ENCODE results near the gene MLH3.
"Not testable (repeated sequence)": the region's sequence is repeated elsewhere in the genome, so short reads cannot be mapped to it uniquely, and the experiment has no call there.

MLH3 gene

DNA sequence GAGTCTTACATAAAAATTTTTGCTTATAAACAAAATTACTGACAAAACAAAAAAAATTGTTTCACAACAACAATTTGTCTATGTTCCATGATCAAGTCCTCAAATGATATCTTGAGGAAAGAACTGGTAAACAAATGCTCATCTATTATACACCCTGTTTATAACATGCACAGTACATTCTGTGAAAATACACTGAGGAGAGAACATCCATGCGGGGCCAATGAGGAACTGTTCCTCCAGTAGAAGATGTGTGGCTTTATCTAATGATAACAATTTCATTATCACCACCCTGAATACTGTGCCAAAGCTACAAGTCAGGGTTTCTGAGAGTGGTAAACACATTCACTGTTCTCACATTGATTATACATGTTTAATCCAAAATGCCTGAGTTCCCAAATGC lies 10.8 kb downstream of the MLH3 start:
- in situ Hi-C loops (cut with HindIII; ENCODE audit: low sequenced_read_pairs) = no loop called here

DNA sequence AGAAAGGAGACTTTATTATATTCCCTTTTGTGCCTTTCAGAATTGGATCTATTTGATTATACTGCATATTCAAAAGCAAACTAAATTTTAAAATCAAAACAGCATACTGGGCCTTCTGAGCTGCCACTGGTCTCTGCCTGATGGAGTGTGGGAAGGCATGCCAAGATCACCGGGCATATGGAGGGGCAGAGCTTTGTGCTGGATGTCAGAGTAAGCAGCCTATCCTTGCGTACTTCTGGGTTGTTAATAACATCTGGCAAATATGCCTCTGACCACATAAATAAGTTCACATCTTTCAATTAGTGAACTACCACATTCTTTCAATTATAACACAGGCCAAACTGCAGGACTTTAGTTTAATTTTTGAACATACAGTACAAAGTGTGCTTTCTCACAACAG lies 18.3 kb downstream of the MLH3 start:
- in situ Hi-C loops (cut with HindIII; ENCODE audit: low sequenced_read_pairs) = no loop called here

DNA sequence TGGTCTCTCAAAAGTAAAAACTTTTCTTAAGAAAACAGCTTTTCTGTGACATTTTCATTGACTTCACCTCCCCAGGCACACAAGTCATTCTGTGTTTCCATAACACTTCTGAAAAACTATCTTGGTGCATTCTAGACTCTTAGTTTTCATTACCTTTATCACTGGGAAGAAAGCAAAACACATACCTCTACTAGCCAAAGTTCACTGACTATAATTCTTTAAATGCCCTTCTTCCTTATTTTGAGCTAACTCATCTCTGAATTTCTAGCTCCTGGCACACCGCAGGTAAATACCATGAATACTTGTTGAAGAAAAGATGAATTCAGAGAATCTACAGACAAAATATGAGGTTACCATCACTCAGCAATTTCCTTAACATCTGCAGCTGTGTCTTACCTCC lies 21.1 kb downstream of the MLH3 start:
- in situ Hi-C loops (cut with HindIII; ENCODE audit: low sequenced_read_pairs) = no loop called here

DNA sequence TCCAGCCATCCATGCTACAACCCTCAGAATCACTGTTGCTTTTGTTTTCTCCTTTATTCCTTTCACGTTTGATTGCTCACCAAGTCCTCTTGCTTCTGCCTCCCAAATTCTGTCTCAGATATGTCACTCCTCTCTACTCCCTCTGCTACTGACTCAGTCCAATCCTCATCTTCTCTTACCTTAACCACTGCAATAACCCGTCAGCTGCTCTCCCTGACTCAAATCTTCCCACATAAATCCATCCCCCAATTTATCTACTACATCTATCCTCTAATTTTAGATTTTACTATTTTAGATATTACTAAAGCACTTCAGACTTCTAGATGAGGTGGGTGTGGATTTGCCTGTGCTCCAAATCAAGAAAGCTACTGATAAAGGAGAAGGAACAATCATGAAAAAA lies 25.4 kb downstream of the MLH3 start:
- in situ Hi-C loops (cut with HindIII; ENCODE audit: low sequenced_read_pairs) = no loop called here

DNA sequence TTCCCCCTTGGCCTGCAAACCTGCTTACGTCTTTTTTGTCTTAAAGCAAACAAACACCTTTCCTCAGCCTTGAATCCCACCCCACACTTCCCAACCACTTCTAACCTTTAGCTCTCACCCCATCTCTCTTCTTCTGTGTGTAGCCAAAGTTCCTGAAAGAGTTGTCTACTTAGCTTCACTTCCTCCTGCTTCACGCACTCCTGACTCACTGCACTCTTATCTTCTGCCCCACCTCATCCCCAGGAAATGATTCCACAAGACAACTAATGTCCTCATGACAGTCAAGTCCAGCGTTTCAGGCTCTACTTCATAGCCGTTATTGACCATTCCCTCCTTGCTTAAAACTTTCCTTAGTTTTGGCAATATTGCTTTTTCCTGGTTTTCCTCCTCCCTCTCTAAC lies 26.2 kb downstream of the MLH3 start:
- in situ Hi-C loops (cut with HindIII; ENCODE audit: low sequenced_read_pairs) = no loop called here

DNA sequence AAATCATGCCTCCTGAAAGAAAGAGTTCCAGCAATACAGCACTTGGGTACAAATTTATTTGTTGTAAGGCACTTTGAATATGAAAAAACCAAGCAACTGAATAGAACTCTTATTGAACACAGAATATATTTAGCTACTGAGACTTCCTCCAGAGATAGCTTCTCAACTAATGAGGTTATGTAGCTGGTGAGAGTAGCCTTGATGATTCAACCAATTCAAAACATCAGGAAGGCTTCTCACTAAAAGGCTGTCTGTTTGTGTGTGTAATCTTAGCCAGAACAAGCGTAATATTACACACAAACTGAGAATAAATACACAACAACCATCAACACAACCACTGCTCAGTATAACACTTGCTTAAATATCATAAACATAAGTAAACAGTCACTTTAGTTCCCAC lies 28.2 kb downstream of the MLH3 start:
- in situ Hi-C loops (cut with HindIII; ENCODE audit: low sequenced_read_pairs) = no loop called here

DNA sequence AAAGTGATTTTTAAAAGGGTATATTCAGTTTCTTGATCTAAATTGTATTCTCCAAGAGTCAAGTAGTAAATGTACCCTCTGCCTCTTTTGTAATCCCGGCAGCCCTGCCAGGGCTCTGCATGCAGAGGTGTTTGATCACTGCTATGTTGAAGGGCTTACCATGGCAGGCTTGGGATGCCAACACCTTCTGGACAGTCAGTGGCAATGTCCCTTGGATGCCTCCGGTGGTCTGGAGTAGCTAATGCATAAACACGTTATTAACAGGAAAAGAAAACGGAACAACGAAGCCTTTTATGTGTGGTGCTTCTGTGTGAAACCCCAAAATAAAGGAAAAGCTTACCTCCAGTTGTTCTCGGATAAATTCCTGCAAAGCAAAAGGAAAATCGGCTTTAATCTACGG lies 28.6 kb downstream of the MLH3 start:
- in situ Hi-C loops (cut with HindIII; ENCODE audit: low sequenced_read_pairs) = no loop called here

DNA sequence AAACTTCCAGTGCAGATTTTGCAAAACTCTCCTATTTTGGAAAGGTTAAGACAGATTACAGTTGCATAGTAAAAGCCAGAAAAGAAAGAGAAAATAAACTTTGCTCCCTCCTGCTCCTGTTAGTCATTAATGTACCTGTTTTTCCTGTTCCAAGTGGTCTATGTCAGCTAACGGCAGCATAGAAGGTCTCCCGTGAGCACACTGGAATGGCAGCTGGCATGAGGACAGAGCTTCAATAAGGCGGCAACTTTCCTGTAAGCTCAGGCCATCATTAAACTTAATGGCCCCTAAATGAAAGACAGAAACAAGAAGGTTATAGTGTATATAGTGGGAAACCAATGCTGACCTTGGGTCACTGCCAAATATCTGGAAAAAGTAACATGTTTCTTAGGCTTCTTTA lies 32.6 kb downstream of the MLH3 start:
- in situ Hi-C loops (cut with HindIII; ENCODE audit: low sequenced_read_pairs) = loop anchor here (5.0 kb wide), 1 partner anchor 36 kb away; no protein-coding TSS in a partner anchor

DNA sequence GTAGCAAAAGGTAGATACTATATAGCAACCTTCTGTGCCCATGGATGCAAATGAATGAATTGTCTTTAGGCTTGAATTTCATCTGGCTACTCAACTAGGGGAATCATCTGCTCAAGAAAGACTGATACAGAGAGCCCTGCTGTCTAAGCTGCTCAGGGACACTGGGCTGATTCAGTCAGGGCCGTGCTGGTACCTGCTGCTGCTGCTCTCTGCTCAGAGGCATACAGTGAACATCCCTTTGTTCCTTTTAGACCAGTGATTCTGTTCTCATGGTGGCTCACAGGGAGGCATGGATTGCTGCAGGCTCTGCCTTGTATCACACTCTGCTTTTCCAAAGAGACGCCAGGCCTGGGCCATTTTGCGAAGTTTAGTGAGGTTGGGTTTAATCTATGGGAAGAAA lies 34.5 kb downstream of the MLH3 start:
- in situ Hi-C loops (cut with HindIII; ENCODE audit: low sequenced_read_pairs) = loop anchor here (5.0 kb wide), 1 partner anchor 35 kb away; no protein-coding TSS in a partner anchor

DNA sequence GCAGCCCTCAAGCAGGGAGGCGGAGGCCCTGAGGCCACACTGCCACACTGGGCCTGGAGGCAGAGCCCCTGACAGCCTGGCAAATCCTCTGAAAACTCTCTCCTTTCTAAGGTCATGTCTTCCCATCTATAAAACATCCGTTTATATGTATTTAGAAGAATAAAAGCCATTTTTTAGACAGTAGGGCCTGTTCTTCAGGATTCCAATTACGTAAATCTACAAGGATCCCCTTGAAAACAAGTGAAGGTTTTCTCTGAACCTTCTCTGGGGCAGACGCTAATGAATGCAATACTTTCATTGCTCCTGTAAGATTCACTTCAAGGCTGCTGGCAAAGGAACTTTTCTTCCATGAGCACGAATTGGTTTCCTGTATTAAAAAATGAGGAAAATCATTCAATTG lies 35.8 kb downstream of the MLH3 start:
- in situ Hi-C loops (cut with HindIII; ENCODE audit: low sequenced_read_pairs) = loop anchor here (5.0 kb wide), 1 partner anchor 33 kb away; no protein-coding TSS in a partner anchor

DNA sequence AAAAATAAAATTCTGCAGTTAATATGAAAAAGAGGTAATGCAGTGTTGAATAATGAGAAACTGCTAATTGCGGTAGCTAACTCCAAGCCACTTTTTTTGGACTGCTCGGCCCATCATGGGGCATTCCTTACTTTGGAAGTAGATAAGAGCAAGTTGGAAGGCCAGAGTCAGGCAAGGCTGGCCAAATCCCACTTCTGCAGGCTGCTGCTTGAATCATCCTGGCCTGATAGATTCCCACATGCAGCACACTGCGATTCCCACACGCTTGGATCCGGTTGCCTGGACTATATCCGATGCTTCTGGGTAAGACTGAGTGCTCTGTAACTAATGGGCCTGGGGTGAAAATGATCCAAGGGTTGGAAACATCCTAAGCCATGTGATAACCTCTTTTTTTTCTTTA lies 38.0 kb downstream of the MLH3 start:
- in situ Hi-C loops (cut with HindIII; ENCODE audit: low sequenced_read_pairs) = no loop called here

DNA sequence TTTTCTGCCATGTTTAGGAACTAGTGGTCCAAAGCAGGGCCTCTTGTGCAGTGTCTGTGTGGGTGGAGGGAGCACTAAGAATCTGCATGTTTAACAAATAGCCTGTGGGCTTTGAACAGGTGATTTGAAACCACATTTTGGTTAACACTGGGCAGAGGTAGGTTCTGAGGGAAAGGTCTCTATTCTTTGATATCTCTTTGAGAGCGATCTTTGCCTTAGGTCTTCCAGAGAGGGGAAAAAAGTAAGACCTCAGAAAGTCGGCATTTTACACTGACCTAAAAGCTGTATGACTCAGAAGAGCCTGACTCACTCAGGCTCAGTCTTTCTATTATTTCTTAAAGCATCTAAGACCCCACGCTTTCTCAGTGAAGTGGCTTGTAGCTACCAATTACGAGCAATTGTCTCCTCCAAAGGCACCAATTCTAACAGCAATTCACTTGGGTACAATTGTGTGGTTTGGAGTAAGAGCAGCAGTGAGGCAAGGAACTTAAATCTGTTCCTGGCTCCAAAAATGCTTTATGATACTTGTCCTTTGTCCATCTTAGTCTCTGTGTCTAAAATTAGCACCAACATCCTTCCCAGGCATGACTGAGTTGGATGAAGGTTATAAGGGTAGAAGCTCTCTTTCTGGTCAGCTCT lies 39.8 kb downstream of the MLH3 start:
- in situ Hi-C loops (cut with HindIII; ENCODE audit: low sequenced_read_pairs) = no loop called here

DNA sequence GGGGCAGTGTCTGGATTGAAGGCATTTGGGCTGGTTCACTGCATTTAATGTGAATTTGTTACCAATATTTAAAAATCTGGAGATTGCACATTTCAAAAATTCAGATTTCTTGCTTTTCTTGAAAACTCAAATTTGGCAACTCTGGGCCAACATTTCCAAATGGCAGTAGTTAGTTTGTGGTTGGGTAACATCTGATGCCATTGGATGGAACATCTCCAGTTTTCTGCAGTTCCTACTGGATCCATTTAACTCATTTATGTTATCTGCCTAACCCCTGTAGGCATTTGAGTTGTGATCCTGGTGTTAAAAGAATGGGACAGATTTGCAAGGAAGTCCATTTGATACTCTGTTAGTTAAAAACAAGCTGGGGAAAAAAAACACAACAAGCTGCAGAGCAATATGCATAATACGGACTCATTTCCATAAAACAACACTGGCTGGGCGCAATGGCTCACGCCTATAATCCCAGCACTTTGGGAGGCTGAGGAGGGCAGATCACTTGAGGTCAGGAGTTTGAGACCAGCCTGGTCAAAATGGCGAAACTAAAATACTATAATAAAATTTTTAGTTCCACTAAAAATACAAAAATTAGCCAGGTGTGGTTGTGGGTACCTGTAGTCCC lies 40.7 kb downstream of the MLH3 start:
- in situ Hi-C loops (cut with HindIII; ENCODE audit: low sequenced_read_pairs) = no loop called here

DNA sequence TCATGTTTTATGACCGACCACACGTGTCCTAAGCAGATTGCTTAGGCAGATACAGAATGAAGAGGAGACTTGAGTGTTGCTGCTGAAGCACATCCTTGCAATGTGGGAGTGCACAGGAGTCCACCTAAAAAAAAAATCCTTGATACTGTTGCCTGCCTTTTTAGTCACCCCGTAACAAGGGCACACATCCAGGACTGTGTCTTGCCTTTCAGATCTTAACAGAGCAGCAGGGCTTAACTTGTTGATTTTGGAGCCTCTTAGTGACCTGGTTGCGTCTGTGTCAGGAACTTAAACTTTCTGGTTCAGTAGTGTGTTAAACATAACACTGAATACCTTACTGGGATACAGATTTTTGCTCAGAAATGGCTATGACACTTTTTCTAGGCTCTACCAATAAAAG lies 42.1 kb downstream of the MLH3 start:
- in situ Hi-C loops (cut with HindIII; ENCODE audit: low sequenced_read_pairs) = no loop called here

DNA sequence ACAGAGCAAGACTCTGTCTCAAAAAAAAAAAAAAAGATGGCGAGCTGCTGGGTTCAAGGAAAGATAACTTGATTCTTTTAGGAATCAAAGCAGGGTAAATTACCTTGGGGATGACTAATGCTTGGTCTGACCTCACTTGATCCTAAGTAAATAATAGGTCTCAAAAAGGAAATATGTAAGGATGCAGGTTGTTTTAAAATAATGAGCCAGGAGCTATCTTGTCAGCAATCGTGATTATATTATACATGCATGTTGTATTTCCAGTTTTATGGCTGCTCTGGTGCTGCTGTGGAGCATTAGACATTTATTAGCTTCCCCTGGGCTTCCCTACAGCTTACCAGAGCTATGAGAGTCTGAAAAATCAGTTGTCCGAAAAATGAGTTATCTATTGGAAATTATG lies 45.9 kb downstream of the MLH3 start:
- in situ Hi-C loops (cut with HindIII; ENCODE audit: low sequenced_read_pairs) = no loop called here

DNA sequence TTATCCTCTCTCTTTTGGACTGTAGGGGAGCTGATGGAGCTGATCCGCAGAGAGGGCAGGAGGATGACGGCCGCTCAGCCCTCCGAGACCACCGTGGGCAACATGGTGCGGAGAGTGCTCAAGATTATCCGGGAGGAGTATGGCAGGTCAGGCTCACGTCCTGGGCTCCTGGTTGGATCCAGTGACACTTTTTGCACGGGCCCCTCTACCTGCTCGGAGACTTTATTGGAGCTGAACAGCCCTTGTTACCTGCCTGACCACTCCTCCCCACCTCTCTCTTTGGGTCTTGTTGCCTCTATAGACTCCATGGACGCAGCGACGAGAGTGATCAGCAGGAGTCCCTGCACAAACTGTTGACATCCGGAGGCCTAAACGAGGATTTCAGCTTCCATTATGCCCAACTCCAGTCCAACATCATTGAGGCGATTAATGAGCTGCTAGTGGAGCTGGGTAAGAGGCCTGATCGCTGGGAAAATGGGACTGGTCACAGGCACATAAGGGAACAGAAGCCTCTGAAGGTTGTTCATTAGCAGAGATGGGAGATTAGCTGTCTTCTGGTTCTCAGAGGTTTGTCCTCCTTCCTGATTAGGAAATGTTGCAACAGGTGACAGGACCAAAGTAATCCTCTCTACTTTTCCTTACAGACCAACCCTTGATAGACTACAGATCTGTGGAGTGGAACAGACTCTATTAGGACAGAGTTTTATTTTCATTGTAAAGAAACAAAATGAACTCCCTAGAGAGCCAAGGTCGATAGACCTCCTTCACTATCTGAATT lies 47.8 kb downstream of the MLH3 start:
- in situ Hi-C loops (cut with HindIII; ENCODE audit: low sequenced_read_pairs) = no loop called here

DNA sequence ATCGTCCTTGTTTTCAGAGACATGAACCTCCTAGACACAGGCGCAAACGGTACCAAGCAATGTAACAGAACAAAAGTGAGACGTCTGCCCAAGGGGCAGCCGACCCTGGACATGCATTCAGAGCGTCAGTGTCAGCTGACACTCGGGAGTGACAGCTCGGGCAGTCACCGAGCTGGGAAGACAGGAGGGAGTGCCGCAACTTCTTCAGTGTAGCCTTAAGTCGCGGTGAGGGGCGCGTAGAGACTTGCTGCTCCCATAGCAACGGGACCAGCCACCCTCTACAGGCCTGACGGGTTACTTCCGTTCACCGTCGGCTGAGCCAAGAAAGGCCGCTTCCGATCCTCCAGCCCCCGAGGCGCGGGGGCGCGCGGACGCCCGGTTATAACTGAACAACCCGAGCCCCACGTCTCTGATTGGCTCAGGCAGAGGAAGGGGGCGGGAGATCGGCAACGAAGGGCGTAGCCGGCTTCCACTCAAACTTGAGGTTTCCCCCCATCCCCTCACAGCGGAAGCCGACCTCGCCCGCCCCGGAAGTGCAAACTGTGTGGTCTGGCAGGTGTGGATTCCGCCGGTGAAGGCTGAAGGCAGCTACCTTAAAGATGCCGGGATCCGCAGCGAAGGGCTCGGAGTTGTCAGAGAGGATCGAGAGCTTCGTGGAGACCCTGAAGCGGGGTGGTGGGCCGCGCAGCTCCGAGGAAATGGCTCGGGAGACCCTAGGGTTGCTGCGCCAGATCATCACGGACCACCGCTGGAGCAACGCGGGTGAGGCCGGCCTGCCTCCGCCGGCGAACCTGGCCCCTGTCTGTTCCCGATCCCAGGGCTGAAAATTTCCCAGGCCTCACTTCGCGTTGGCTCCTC lies 48.6 kb downstream of the MLH3 start, which contains the start of gene EIF2B2:
Gene EIF2B2, plus strand, starts transcription at position 530 of the 858 bp plus-strand sequence. Its CDS starts 70 bp downstream, at position 600.
- in situ Hi-C loops (cut with HindIII; ENCODE audit: low sequenced_read_pairs) = no loop called here

DNA sequence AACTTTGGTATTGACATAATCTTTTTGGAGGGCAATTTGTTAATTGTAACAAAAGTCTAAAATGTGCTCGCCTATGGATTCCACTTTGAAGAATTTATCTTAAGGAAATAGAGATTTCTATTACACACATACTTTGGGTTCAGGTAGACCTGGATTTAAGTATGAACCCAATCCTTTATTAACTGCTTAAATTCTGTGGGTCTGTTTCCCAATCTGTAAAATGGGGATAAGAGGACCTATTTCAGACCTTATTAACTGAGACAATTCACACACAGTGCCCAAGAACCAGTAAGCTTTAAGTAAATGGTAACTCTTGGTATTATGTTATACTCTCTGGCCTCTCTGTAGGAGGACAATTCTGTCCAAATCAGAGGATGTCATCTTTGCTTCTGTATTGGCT lies 49.4 kb downstream of the MLH3 start:
- in situ Hi-C loops (cut with HindIII; ENCODE audit: low sequenced_read_pairs) = no loop called here

DNA sequence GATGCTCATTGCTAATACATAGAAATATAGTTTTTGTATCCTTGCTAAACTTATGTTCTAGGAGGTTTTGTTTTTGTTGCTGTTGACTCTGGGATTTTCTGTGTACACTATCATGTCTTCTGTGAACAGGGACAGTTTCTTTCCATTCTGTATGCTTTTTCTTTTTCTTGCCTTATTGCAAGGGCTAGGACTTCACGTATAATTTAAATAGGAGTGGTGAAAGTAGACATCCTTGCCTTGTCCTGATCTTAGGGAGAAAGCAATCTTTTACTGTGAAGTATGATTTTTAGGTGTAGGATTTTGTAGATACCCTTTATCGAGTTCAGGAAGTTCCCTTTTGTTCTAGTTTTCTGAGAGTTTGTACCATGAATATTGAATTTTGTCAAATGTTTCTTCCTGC lies 50.0 kb downstream of the MLH3 start:
- in situ Hi-C loops (cut with HindIII; ENCODE audit: low sequenced_read_pairs) = no loop called here

DNA sequence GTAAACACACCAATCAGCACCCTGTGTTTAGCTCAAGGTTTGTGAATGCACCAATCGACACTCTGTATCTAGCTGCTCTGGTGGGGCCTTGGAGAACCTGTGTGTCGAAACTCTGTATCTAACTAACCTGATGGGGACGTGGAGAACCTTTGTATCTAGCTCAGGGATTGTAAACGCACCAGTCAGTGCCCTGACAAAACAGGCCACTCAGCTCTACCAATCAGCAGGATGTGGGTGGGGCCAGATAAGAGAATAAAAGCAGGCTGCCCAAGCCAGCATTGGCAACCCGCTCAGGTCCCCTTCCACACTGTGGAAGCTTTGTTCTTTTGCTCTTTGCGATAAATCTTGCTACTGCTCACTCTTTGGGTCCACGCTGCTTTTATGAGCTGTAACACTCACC lies 55.5 kb downstream of the MLH3 start:
- in situ Hi-C loops (cut with HindIII; ENCODE audit: low sequenced_read_pairs) = not testable (repeated sequence)

DNA sequence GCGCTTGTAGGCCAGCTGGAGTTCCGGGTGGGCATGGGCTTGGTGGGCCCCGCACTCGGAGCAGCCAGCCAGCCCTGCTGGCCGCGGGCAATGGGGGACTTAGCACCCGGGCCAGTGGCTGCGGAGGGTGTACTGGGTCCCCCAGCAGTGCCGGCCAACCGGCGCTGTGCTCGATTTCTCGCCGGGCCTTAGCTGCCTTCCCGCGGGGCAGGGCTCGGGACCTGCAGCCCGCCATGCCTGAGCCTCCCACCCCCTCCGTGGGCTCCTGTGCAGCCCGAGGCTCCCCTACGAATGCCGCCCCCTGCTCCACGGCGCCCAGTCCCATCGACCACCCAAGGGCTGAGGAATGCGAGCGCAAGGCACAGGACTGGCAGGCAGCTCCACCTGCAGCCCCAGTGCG lies 57.1 kb downstream of the MLH3 start:
- in situ Hi-C loops (cut with HindIII; ENCODE audit: low sequenced_read_pairs) = not testable (repeated sequence)
